Ectodermal cell (in vitro differentiated cells): ENCODE results near the gene CTXND2.
"Not testable (repeated sequence)": the region's sequence is repeated elsewhere in the genome, so short reads cannot be mapped to it uniquely, and the experiment has no call there.

ENCODE experiments used
- H3K27ac ChIP-seq: 2 replicates; pipeline ENCODE4 v1.7.0; 2013; ENCODE audit warnings: mild to moderate bottlenecking, low read depth, low read length; ENCODE audit not compliant: insufficient read depth, poor library complexity, severe bottlenecking
- H3K27me3 ChIP-seq: 2 replicates; pipeline ENCODE4 v1.7.0; 2013; ENCODE audit warnings: mild to moderate bottlenecking, low read length; ENCODE audit not compliant: insufficient read depth, control insufficient read depth, poor library complexity, severe bottlenecking
- H3K36me3 ChIP-seq: one replicate; pipeline ENCODE4 v1.7.0; 2013; ENCODE audit warnings: low read length; ENCODE audit not compliant: control insufficient read depth, insufficient read depth
- H3K4me1 ChIP-seq: one replicate; pipeline ENCODE4 v1.7.0; 2013; ENCODE audit warnings: low read length; ENCODE audit not compliant: control insufficient read depth, insufficient read depth
- H3K4me3 ChIP-seq: 2 replicates; pipeline ENCODE4 v1.7.0; 2013; ENCODE audit warnings: low read depth, low read length, control low read depth; ENCODE audit not compliant: insufficient read depth
- H3K9me3 ChIP-seq: 2 replicates; pipeline ENCODE4 v1.7.0; 2013; ENCODE audit warnings: mild to moderate bottlenecking, low read length, moderate library complexity; ENCODE audit not compliant: control insufficient read depth
- WGBS, 2 experiments: methylation state at CpG; one replicate each; pipeline ENCODE4 v1.1.7; 2013; ENCODE audit warnings: missing lambda C conversion rate in 2 of 2; 5-methylcytosine and 5-hydroxymethylcytosine counted together

The CTXND2 gene

DNA sequence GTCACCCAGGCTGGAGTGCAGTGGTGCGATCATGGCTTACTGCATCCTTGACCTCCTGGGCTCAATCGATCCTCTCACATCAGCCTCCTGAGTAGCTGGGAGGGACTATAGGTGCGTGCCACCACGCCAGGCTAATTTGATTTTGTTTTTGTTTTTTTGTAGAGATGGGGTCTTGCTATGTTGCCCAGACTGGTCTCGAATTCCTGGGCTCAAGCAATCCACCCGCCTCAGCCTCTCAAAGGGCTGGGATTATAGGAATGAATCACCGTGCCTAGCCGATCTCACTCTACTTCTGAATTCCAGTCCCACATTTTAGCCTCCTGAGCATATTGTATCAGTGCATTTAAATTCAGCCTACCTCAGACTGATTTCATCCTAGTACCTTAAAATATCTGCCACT is 1.8 kb downstream of the CTXND2 start:
- Histone ChIP-seq H3K9me3 (no peaks in the 10 kb centered on the region), H3K4me1 (no peaks in the 10 kb centered on the region), H3K4me3 (no peak overlapping the region), H3K27me3 (no peaks in the 10 kb centered on the region), H3K36me3 (no peaks in the 10 kb centered on the region), H3K27ac (no peak overlapping the region)
- 87 to 89% methylated on average over 8 of the region's 8 CpGs for WGBS, 2 experiments

DNA sequence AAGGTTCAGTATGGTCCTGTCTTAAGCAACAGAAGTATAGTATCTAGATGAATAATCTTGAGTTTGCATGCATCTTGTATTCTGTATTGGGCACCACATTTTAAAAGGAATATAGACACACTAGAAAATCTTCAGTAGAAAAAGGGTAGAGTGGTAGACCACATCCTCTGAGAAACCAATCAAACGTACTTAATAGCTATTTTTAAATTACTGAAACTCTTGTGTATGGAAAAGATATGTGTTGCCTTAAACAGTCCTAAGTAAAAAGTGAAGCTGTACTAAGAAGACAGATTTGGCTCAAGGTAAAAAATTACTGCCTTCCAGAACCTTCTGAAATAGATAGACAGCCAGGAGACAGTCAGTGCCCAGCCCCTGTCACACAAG is 3.1 kb downstream of the CTXND2 start:
- 80 to 90% methylated on average over 1 of the region's 1 CpG for WGBS, 2 experiments
- no peaks in the 10 kb centered on the region for H3K4me1 ChIP-seq
- H3K9me3 ChIP-seq: no peaks in the 10 kb centered on the region
- no peaks in the 10 kb centered on the region for H3K27me3 ChIP-seq
- no peak overlapping the region for H3K4me3 ChIP-seq
- no peak overlapping the region for H3K27ac ChIP-seq
- no peaks in the 10 kb centered on the region for H3K36me3 ChIP-seq

DNA sequence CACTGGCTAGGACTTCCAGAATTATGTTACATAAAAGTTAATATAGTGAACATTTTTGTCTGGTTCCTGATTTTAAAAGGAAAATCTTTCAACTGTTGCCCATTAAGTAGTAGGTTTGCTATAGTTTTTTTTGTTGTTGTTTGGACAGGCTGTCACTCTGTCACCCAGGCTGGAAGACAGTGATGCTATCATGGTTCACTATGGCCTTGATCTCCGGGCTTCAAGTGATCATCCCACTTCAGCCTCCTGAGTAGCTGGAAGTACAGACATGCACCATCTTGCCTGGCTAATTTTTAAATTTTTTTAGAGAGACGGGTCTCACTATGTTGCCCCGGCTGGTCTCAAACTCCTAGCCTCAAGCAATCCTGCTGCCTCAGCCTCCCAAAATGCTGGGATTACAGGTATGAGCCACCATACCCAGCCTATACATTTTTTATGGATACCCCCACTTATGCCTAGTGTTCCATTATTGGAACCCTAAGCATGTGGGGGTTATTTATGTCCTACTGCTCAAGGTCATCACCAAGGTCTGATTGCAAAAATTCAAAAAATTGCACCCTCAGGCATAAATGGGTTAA is 6.5 kb downstream of the CTXND2 start:
- Histone ChIP-seq H3K4me1 (no peaks in the 10 kb centered on the region), H3K9me3 (no peaks in the 10 kb centered on the region), H3K4me3 (no peak overlapping the region), H3K36me3 (no peaks in the 10 kb centered on the region), H3K27me3 (no peaks in the 10 kb centered on the region), H3K27ac (no peak overlapping the region)
- 92 to 93% methylated on average over 3 of the region's 3 CpGs for WGBS, 2 experiments

DNA sequence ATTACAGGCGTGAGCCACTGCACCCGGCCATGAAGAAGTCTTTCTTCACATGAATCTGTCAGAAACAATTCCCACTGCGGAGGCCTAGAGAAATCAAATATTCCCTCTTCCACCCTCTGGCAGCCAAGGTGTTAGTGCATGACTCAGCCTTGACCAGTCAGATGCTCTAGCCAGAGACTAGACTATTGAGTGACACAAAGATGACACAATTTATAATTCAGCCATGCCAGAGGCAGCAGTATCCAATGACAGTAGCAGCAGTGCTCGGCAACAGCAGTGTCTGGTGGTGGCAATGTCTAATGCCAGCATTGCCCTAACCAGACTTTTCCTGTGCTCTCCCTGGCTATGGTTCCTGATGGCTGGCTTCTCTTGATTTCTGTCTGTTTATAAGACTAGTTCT is 8.7 kb downstream of the CTXND2 start:
- Histone ChIP-seq H3K9me3 (no peaks in the 10 kb centered on the region), H3K27me3 (no peaks in the 10 kb centered on the region), H3K4me1 (no peaks in the 10 kb centered on the region), H3K36me3 (no peaks in the 10 kb centered on the region), H3K4me3 (no peak overlapping the region), H3K27ac (no peak overlapping the region)
- 91 to 95% methylated on average over 4 of the region's 4 CpGs for WGBS, 2 experiments

DNA sequence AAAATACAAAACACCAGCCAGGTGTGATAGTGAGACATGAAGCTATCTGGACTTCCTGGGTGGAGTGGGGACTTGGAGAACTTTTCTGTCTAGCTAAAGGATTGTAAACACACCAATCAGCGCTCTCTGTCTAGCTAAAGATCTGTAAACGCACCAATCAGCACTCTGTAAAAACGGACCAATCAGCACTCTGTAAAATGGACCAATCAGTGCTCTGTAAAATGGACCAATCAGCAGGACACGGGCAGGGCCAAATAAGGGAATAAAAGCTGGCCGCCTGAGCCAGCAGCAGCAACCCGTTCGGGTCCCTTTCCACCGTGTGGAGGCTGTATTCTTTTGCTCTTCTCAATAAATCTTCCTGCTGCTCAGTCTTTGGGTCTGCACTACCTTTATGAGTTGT is 12.9 kb downstream of the CTXND2 start:
- H3K27me3 ChIP-seq, H3K36me3 ChIP-seq, H3K9me3 ChIP-seq, H3K27ac ChIP-seq, H3K4me1 ChIP-seq, H3K4me3 ChIP-seq: not testable (repeated sequence)
- 91 to 92% methylated on average over 8 of the region's 8 CpGs for WGBS, 2 experiments

DNA sequence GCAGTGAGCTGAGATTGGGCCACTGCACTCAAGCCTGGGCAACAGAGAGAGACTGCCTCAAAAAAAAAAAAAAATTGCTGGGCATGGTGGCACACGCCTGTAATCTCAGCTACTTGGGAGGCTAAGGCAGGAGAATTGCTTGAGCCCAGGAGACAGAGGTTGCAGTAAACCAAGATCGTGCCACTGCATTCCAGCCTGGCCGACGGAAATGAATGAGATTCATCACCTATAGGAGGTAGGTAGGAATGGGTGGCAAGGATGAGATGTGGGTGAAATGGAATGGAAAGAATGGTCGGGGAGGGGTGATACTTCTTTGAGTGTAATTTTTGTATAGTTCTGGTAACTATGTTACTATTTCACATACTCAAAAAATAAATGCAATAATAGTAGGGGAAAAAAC is 15.4 kb downstream of the CTXND2 start:
- WGBS, 2 experiments: 94 to 99% methylated on average over 5 of the region's 5 CpGs
- no peaks in the 10 kb centered on the region for H3K4me1 ChIP-seq
- no peaks in the 10 kb centered on the region for H3K27me3 ChIP-seq
- H3K36me3 ChIP-seq: no peaks in the 10 kb centered on the region
- H3K4me3 ChIP-seq: no peak overlapping the region
- H3K9me3 ChIP-seq: no peaks in the 10 kb centered on the region
- H3K27ac ChIP-seq: no peak overlapping the region

DNA sequence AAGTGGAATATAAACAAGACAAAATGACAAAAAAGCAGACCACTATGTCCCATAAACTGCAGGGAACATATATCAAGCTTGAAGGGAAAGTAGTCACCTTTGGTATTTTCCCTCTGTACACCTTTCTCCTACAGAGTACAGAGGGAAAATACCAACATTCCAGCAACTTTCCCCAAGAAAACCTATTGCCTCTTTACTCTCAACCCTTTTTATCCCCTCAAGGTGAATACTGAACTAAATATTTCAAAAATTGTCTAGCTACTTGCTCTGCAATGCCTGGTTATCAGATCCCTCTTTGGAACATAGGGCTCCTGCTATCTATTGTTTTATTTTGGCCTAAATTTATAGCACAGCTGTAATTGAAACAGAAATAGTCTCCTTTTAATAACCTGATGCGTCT is 15.8 kb downstream of the CTXND2 start:
- Histone ChIP-seq H3K4me3 (no peak overlapping the region), H3K27me3 (no peaks in the 10 kb centered on the region), H3K27ac (no peak overlapping the region), H3K4me1 (no peaks in the 10 kb centered on the region), H3K9me3 (no peaks in the 10 kb centered on the region), H3K36me3 (no peaks in the 10 kb centered on the region)
- 83 to 100% methylated on average over 1 of the region's 1 CpG for WGBS, 2 experiments

DNA sequence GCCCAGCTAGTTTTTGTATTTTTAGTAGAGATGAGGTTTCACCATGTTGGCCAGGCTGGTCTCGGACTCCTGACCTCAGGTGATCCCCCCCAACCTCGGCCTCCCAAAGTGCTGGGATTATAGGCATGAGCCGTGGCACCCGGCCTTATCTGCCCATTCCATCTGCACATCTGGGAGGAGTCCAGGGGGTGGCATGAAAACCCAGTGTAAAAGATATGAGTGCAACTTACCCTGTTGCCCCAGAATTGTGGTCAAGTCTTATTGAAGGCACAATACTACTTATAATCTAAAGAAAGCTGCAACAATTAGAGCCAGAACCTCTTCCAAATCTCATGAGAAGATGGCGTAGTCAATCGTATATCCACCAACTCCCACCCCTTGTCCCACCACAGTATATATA is 18.4 kb downstream of the CTXND2 start:
- Histone ChIP-seq H3K4me1 (no peaks in the 10 kb centered on the region), H3K36me3 (no peaks in the 10 kb centered on the region), H3K9me3 (no peaks in the 10 kb centered on the region), H3K4me3 (no peak overlapping the region), H3K27ac (no peak overlapping the region), H3K27me3 (no peaks in the 10 kb centered on the region)
- WGBS, 2 experiments: 94% methylated on average over 6 of the region's 6 CpGs

DNA sequence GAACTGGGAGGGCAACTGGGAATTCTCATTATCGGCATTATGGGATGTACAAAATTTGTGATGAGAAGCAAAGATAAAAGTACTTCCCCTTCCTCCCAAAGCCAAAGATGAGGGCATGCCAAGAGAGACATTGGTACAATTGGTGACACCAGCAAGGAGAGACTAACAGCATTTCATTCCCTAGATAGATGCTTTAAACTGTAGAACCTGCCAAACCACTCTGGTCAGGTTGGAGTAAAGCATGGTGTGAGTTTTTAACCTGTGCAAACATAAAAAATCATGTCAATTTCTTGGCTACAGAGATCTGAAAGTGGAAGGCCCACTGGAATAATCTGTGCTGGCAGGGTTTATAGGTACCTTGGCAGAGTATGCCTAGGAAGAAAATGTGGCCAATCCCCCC is 19.4 kb downstream of the CTXND2 start:
- Histone ChIP-seq H3K36me3 (no peaks in the 10 kb centered on the region), H3K4me1 (no peaks in the 10 kb centered on the region), H3K27me3 (no peaks in the 10 kb centered on the region), H3K27ac (no peak overlapping the region), H3K9me3 (no peaks in the 10 kb centered on the region), H3K4me3 (no peak overlapping the region)
- 100% methylated on average over 1 of the region's 1 CpG; no CpG with 5 or more reads in 1 of the 2 experiments for WGBS, 2 experiments

DNA sequence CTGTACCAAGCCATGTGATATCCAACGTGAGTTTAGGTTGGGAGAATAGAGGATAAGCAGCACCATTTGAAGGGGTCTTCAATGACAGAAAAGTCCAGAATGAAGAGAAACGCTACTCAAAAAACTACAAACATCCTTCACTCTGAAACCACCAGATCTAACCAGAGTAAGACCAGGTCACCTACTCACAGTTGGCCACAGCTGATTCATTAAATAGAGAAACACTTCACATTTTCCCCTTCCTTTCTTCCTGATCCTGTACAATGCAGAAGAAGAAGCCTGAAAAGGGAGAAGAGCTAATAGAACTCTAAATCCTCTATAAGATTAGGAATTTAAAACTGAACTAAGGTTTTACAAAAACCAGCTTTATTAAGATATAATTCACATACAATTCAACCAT is 19.9 kb downstream of the CTXND2 start:
- H3K27ac ChIP-seq: no peak overlapping the region
- H3K36me3 ChIP-seq: no peaks in the 10 kb centered on the region
- no peaks in the 10 kb centered on the region for H3K9me3 ChIP-seq
- no peaks in the 10 kb centered on the region for H3K27me3 ChIP-seq
- H3K4me1 ChIP-seq: no peaks in the 10 kb centered on the region
- WGBS, 2 experiments: 81 to 91% methylated on average over 2 of the region's 2 CpGs
- no peak overlapping the region for H3K4me3 ChIP-seq

DNA sequence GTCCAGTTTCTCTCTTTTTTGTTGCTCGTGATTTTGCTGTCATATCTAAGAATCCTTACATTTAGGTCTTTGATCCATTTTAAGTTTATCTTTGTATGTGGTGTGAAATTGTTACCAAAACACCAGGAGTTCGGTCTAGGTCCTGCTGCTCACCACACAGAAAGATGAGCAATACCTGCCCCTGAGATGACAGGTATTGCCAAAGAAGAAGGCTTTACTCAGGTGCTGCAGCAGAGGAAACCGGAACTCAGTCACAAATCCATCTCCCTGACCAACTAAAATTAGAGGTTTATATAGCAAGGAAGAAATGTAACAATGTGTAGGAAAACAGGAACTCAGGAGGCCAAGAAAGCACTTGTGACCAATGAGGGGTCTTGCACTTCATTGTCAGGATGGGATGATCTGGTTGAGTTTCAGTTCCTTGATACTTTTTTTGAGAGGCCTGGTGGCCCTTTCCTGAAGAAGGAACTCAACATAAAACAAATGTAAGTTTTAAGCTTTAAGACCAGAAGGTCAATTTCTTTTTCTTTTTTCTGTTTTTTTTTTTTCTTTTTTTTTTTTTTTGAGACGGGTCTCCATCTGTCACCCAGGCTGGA is 22.7 kb downstream of the CTXND2 start:
- no peaks in the 10 kb centered on the region for H3K9me3 ChIP-seq

More for the DNA sequence above, 22.7 kb downstream of the CTXND2 start:
- 88 to 93% methylated on average over 3 of the region's 4 CpGs for WGBS, 2 experiments
- Histone ChIP-seq H3K27me3 (no peaks in the 10 kb centered on the region), H3K27ac (no peak overlapping the region), H3K36me3 (no peaks in the 10 kb centered on the region), H3K4me3 (no peak overlapping the region), H3K4me1 (no peaks in the 10 kb centered on the region)
